GM12801 (cell line): ENCODE results near the gene MRPL40.

Source experiments
- TF ChIP-seq, protein P1 (sequence below): IDR thresholded peaks from one replicate; pipeline ENCODE4 v1.5.1; 2011; ENCODE audit warnings: control low read depth; ENCODE audit not compliant: insufficient read length; ENCODE audit errors: extremely low read depth

Gene MRPL40

DNA sequence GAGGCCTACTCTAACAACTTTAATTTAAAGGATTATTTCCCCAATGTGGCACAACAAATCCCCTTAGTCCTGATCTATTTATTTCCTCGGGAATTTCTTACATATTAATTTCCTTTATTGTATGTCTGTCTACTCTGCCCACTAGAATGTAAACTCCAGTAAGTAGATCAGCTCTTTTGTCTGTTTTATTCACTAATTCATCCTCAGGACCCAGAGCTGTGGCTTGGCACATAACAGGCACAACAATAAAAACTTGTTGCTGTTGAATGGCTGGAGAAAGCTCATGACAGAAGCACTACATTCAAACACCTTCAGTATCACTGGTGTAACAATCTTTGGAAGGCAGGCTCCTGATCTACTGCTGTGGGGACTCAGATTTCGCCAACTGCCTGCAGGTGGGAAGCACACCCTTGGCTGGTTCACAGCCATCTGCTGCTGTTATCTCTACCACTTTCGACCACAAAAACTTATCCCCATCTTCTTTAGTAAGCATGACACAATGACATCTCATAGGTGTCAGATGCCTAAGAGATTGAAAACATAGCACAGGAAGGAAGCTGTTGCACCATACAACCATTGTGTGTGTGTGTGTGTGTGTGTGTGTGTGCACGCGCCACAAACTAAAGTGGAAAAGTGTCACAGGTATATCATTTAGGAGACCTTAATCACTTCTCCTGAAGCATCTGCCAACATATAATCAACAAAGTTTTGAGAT, 12.7 kb upstream of the MRPL40 start:
- TF ChIP-seq, protein P1, sequence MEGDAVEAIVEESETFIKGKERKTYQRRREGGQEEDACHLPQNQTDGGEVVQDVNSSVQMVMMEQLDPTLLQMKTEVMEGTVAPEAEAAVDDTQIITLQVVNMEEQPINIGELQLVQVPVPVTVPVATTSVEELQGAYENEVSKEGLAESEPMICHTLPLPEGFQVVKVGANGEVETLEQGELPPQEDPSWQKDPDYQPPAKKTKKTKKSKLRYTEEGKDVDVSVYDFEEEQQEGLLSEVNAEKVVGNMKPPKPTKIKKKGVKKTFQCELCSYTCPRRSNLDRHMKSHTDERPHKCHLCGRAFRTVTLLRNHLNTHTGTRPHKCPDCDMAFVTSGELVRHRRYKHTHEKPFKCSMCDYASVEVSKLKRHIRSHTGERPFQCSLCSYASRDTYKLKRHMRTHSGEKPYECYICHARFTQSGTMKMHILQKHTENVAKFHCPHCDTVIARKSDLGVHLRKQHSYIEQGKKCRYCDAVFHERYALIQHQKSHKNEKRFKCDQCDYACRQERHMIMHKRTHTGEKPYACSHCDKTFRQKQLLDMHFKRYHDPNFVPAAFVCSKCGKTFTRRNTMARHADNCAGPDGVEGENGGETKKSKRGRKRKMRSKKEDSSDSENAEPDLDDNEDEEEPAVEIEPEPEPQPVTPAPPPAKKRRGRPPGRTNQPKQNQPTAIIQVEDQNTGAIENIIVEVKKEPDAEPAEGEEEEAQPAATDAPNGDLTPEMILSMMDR: no peak

DNA sequence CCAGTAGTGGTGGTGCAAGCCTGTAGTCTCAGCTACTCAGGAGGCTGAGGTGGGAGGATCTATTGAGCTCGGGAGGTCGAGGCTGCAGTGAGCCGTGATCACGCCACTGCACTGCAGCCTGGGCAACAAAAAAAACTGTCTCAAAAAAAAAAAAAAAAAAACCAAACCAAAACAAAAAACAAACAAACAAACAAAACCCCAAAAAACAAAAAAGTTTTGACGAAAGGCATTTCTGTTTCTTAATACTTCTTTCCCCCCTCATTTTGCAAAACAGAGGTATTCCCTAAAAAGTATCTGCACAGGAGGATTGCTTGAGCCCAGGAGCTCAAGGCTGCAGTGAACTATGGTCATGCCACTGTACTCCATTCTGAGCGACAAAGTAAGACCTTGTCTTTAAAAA, 12.0 kb upstream of the MRPL40 start:
- TF ChIP-seq, protein P1: no peak

DNA sequence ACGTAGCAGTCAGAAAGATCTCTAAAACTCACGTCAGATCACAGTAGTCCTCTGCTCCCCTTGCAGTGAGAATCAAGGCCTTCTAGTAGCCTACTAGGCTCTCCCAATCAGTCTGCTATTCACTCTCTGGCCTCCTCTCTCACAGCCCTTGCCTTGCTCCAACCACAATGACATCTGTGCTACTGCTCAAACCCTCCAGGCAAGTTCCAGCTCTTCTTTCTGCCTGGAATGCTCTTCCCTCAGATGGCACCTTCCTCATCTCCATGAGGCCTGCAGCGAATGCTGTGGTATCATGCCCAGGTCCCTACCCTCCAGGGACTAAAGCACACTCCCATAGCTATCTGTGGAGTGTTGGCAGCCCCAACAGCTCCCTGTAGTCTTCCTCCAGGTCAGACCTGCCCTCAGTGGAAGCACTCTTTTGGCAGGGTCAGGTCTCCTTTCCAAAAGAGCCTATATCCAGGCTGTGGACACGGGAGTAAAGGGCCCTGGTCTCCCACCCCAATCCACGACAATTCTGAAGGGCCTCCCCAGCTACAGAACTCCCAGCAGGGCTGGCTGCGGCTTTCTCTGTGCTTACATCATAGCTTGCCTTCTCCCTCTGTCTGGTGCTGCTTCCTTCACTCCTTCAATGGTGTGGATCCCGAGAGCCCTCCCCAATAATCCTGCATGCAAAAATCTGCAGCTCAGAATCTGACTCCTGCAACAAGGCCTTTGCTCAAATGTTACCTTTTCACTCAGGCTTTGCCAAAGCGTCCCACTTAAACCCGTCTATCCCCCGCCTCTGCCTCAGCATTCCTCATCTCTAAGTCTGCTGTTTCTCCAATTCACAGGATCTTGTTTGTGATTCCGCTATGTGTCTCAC, 9.7 kb upstream of the MRPL40 start:
- TF ChIP-seq, protein P1: no peak

DNA sequence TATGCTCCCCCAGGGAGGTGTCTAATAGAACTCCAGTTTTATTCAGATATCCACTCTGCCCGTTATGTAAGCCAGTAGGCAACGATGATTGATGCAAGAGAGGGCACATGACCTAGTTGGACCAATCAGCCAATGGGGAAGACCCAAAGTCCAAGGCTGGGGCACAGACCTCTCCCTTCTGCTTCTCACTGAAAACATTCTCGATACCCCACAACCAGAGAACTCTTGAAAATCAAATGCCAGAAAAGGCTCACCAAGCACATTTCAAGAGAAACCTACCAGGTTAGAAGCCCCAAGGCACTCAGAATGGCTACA, 8.2 kb upstream of the MRPL40 start:
- TF ChIP-seq, protein P1: no peak

DNA sequence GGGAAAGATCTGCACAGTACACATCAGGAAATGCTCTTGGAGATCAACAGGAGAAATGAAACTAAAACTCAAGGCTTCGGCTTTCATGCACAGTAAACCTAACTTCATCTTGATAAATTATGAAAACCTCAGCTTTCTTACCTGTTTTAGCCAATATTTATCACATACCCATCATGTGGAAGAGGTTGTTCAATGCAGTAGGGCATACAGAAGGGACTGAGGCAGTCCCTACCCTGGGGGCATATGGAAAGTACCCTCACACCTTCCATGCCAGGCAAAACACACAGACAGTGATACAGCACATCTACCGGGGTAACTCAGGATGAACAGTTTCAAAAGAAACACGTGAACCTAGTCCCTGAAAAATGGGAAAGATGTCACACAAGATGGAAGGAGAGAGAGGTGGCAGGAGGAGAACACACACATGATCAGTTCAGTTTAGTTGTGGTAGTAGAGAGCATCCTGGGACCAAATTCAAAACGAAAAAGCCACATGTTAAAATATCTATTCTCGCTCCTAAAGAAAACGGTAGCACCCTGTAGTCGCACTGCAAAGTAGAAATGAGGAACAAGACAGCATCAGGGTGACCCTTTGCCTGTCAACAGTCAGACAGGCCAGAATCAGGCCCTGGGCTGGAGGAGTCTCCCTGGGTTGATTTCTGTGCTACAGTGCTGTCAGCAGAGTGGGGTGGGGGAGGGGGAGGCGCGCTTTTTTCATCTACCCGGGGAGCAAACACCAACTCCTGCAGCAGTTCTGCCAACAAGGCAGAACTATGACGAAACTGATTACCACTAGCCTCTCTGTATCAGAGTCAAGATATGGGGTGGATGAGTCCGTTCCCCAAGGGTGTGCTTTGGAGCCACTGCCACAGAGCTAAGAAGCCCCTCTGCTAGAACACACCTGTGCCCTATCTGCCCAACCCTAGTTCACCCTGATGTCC, 2.1 kb upstream of the MRPL40 start:
- TF ChIP-seq, protein P1: no peak

DNA sequence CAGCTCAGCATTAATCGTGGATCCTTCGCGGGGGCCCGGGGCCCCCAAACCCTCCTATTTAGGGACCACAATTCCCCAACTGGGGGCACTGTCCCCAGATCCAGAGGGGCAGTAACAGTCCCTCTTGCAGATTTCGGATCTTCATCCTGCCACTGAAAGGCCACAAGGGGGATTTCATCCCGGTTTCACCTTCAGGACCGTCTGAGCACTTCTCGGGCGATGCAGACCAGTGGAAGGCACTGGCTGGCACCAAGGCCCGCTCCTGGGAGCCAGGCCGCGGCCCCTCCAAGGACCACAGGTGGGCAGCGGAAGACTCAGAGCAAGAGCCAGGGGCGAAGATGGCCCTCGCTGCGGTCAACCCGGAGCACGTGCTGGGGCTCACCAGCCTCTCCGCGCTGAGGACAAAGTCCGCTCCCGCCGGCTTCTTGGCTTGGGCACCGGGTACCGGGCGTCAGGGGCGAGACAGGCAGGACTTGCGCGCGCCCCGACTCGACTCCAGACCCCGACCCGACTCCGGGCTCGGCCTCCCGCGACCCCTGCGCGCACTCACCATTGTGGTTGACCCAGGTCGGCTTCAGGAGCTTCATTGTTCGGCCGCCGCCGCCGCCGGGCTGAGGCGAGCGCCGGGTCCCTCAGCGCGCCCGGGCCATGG, 1.3 kb upstream of the MRPL40 start:
- TF ChIP-seq, protein P1: no peak

DNA sequence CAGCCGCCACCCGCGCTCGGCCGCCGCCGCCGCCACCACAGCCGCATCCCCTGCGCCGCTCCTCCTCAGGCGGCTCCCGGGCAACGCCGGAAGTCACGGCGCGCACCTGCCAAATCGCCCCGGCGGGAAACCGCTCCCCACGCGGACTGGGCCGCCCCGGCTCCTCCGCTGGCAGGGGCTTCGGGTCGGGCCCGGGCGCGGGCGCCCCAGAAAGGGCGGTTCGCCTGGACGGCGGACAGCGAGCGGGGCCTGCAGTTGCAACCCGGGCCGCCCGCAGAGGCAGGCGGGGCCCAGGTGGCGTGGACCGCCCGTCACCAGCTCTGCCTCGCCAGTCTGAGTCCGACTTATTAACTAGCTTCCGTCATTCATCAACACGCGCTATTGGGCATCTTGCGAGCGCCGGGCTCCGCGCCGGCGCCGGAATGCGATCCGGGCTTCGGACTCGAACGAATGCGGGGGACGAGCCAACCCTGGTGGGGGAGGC, 654 bp upstream of the MRPL40 start, which contains the start of gene HIRA:
TSS of gene HIRA (minus strand) at position 85 of the 484 bp plus-strand sequence. CDS start 257 bp downstream, outside the sequence.
- TF ChIP-seq, protein P1: no peak
